CD14-positive monocyte (primary cell): ENCODE data around the gene ALDH5A1. TPM values are rescaled to one million over a fixed set of nuclear protein-coding genes. Genes with fewer than 3 reads are reported as not detected.
A peak's percentile ranks its signal among the peaks of the same experiment; 100 is the strongest.

Source experiments
- DNase-seq, 3 donors: peaks; one replicate each; pipeline ENCODE4 v3.0.0-alpha.2; 2011 to 2022
- H2AFZ ChIP-seq: 2 replicates; pipeline ENCODE4 v1.6.0; 2012; ENCODE audit warnings: mild to moderate bottlenecking, low read depth, low read length, inconsistent platforms; ENCODE audit not compliant: insufficient read depth, poor library complexity, severe bottlenecking
- H3K27ac ChIP-seq, 2 donors: 1 replicate in 1 of 2; 2 replicates in 1 of 2; pipeline ENCODE4 v1.5.1; 2012 to 2013; ENCODE audit warnings: low read length in 2 of 2, control low read depth in 1 of 2, inconsistent platforms in 1 of 2, low read depth in 1 of 2, mild to moderate bottlenecking in 1 of 2
- H3K27me3 ChIP-seq, 2 donors: one replicate each; pipeline versions ENCODE4 v1.6.0 to v1.6.1; 2011 to 2013; ENCODE audit warnings: low read length in 2 of 2; ENCODE audit not compliant: control insufficient read depth in 2 of 2, insufficient read depth in 2 of 2
- H3K36me3 ChIP-seq, 2 donors: replicated peaks in 1 of 2; 1 replicate in 1 of 2; 2 replicates in 1 of 2; pipeline versions ENCODE4 v1.5.1 to v1.6.1; 2012 to 2013; ENCODE audit warnings: low read length in 2 of 2, control low read depth in 1 of 2, inconsistent platforms in 1 of 2, mild to moderate bottlenecking in 1 of 2; ENCODE audit not compliant: insufficient read depth in 2 of 2, control insufficient read depth in 1 of 2
- H3K4me1 ChIP-seq, 2 donors: 1 replicate in 1 of 2; 2 replicates in 1 of 2; pipeline versions ENCODE4 v1.5.1 to v1.6.1; 2012 to 2013; ENCODE audit warnings: low read length in 2 of 2, control low read depth in 1 of 2, inconsistent platforms in 1 of 2, mild to moderate bottlenecking in 1 of 2, moderate library complexity in 1 of 2; ENCODE audit not compliant: insufficient read depth in 2 of 2, control insufficient read depth in 1 of 2
- H3K4me2 ChIP-seq: replicated peaks from 2 replicates; pipeline ENCODE3; 2012; ENCODE audit warnings: low read length, moderate library complexity, mild to moderate bottlenecking; ENCODE audit not compliant: poor library complexity, severe bottlenecking; ENCODE audit errors: extremely low read depth
- H3K4me3 ChIP-seq, 3 experiments: fragments of 200-600 bp in 1 of 3; sonication (generic) in 1 of 3; replicated peaks in 1 of 3; 1 replicate in 2 of 3; 2 replicates in 1 of 3; pipeline ENCODE4 v1.5.1; 2011 to 2013; ENCODE audit warnings: low read length in 3 of 3, mild to moderate bottlenecking in 3 of 3, control low read depth in 2 of 3, low read depth in 2 of 3, inconsistent platforms in 1 of 3, moderate library complexity in 1 of 3
- H3K79me2 ChIP-seq: 2 replicates; pipeline ENCODE4 v1.6.0; 2012; ENCODE audit warnings: mild to moderate bottlenecking, control low read depth, inconsistent platforms, low read length, moderate library complexity; ENCODE audit not compliant: insufficient read depth
- H3K9ac ChIP-seq: 2 replicates; pipeline ENCODE4 v1.6.0; 2017; ENCODE audit warnings: low read length, mild to moderate bottlenecking; ENCODE audit not compliant: insufficient read depth, poor library complexity, severe bottlenecking
- H3K9me3 ChIP-seq, 2 donors: replicated peaks in 1 of 2; 1 replicate in 1 of 2; 2 replicates in 1 of 2; pipeline versions ENCODE4 v1.5.1 to v1.6.1; 2012 to 2013; ENCODE audit warnings: low read length in 2 of 2, control low read depth in 1 of 2; ENCODE audit not compliant: control insufficient read depth in 1 of 2, insufficient read depth in 1 of 2
- H4K20me1 ChIP-seq: 2 replicates; pipeline ENCODE4 v1.6.0; 2012; ENCODE audit warnings: mild to moderate bottlenecking, low read length, control low read depth, moderate library complexity; ENCODE audit not compliant: insufficient read depth
- H3K27ac Mint-ChIP-seq, 7 donors: one replicate each; pipeline ENCODE4 v1.8.0; 2020; ENCODE audit warnings: mild to moderate bottlenecking in 7 of 7, mixed read lengths in 7 of 7, moderate library complexity in 6 of 7, inconsistent platforms in 2 of 7
- H3K27me3 Mint-ChIP-seq, 3 donors: one replicate each; pipeline ENCODE4 v1.8.0; 2021 to 2022; ENCODE audit warnings: low read depth in 3 of 3, mild to moderate bottlenecking in 3 of 3, mixed read lengths in 3 of 3, moderate library complexity in 3 of 3, inconsistent platforms in 1 of 3
- H3K36me3 Mint-ChIP-seq, 2 donors: one replicate each; pipeline ENCODE4 v1.8.0; 2020; ENCODE audit warnings: mixed read lengths in 2 of 2, inconsistent platforms in 1 of 2, mild to moderate bottlenecking in 1 of 2
- H3K4me1 Mint-ChIP-seq: one replicate; pipeline ENCODE4 v1.8.0; 2020; ENCODE audit warnings: mild to moderate bottlenecking, mixed read lengths
- H3K4me3 Mint-ChIP-seq, 2 donors: one replicate each; pipeline ENCODE4 v1.8.0; 2020; ENCODE audit warnings: mild to moderate bottlenecking in 2 of 2, mixed read lengths in 2 of 2, moderate library complexity in 1 of 2
- H3K9me3 Mint-ChIP-seq, 7 donors: one replicate each; pipeline ENCODE4 v1.8.0; 2020 to 2022; ENCODE audit warnings: mixed read lengths in 7 of 7, mild to moderate bottlenecking in 6 of 7, moderate library complexity in 6 of 7, inconsistent platforms in 2 of 7
- CTCF ChIP-seq: fragments of 200-600 bp; IDR thresholded peaks from one replicate; pipeline ENCODE4 v1.8.0; 2022; ENCODE audit warnings: antibody characterized with exemption, mild to moderate bottlenecking
- WGBS: methylation state at CpG from one replicate; pipeline ENCODE4 v1.1.5; 2013; ENCODE audit warnings: missing lambda C conversion rate; ENCODE audit not compliant: insufficient coverage; 5-methylcytosine and 5-hydroxymethylcytosine counted together
- intact Hi-C, 2 donors: fragments of 100-400 bp; cut with micrococcal nuclease; formaldehyde crosslinking; loops; one replicate each; pipeline versions ENCODE4 v1.15.0 to v1.15.1; 2023
- polyA plus RNA-seq, 3 donors: library from polyadenylated mRNA; depleted of rRNA in 1 of 3; unstranded in 2 of 3; stranded (reverse) in 1 of 3; fragments of 300-500 nt in 2 of 3; fragments of >200 nt in 1 of 3; fragmentation: Illumina TruSeq in 2 of 3; gene quantifications; 1 replicate in 2 of 3; 2 replicates in 1 of 3; pipeline ENCODE4 v1.2.3, GENCODE V29; 2012 to 2021

The ALDH5A1 gene
- polyA plus RNA-seq, 3 donors, result 0.04 to 0.33 (median 0.17) TPM

GRCh38 chr6:24493945-24494820 lies 586 bp upstream of the ALDH5A1 start:
- H3K27ac Mint-ChIP-seq, result no peak overlapping the region
- peaks cover 13 to 18% of the 10 kb centered on the region in 2 donors for H3K4me1 ChIP-seq
- H3K27ac ChIP-seq, result no peak overlapping the region
- no peaks in the 10 kb centered on the region for H3K36me3 Mint-ChIP-seq
- H4K20me1 ChIP-seq, result no peaks in the 10 kb centered on the region
- no peaks in the 10 kb centered on the region for H3K79me2 ChIP-seq
- H3K27me3 Mint-ChIP-seq, result peaks cover 14 to 33% (median 32%) of the 10 kb centered on the region in 3 donors
- H3K4me3 Mint-ChIP-seq, result peak overlapping the region; percentile 79 to 86
- peaks cover 9 to 26% of the 10 kb centered on the region in 2 donors for H3K27me3 ChIP-seq
- peaks cover 2 to 9% (median 7%) of the 10 kb centered on the region in 7 donors for H3K9me3 Mint-ChIP-seq
- no peaks in the 10 kb centered on the region for H3K36me3 ChIP-seq
- intact Hi-C loops, result no loop called here
- DNase-seq, result peak in 1 of 3 donors; percentile 6
- no peak for TF ChIP-seq CTCF
- peak overlapping the region; percentile 33 to 83 (median 44) for H3K4me3 ChIP-seq
- peak overlapping the region; percentile 94 for H3K4me2 ChIP-seq
- peak overlapping the region; percentile 77 for H2AFZ ChIP-seq
- no peak overlapping the region for H3K9ac ChIP-seq
- 7% methylated on average over 24 of the region's 36 CpGs for WGBS
- peaks cover 0 to 4% of the 10 kb centered on the region in 2 donors for H3K9me3 ChIP-seq
- peaks cover 18% of the 10 kb centered on the region for H3K4me1 Mint-ChIP-seq

GRCh38 chr6:24497254-24497970 lies 2.6 kb downstream of the ALDH5A1 start:
- DNase-seq, result no peak
- H3K4me1 ChIP-seq, result peaks cover 13 to 18% of the 10 kb centered on the region in 2 donors

More at GRCh38 chr6:24497254-24497970, 2.6 kb downstream of the ALDH5A1 start:
- no peaks in the 10 kb centered on the region for H4K20me1 ChIP-seq
- H3K9ac ChIP-seq, result no peak overlapping the region
- H3K79me2 ChIP-seq, result no peaks in the 10 kb centered on the region
- over 99% methylated on average over 10 of the region's 11 CpGs for whole genome bisulfite sequencing
- peaks cover 0 to 4% of the 10 kb centered on the region in 2 donors for H3K9me3 ChIP-seq
- no peak overlapping the region for H2AFZ ChIP-seq
- no peak overlapping the region for H3K4me3 ChIP-seq
- Mint-ChIP-seq H3K4me3 (no peak overlapping the region), H3K36me3 (no peaks in the 10 kb centered on the region), H3K4me1 (peaks cover 15% of the 10 kb centered on the region), H3K27me3 (peaks cover 14 to 34% (median 32%) of the 10 kb centered on the region in 3 donors), H3K9me3 (peaks cover 2 to 9% (median 7%) of the 10 kb centered on the region in 7 donors), H3K27ac (no peak overlapping the region)
- H3K27ac ChIP-seq, result no peak overlapping the region
- H3K27me3 ChIP-seq, result peaks cover 9 to 26% of the 10 kb centered on the region in 2 donors
- TF ChIP-seq CTCF, result no peak
- intact Hi-C loops, result no loop called here
- no peaks in the 10 kb centered on the region for H3K36me3 ChIP-seq
- H3K4me2 ChIP-seq, result no peak overlapping the region
